ENCODE data around the gene MT1M. TPM values are rescaled to one million over a fixed set of nuclear protein-coding genes. Genes with fewer than 3 reads are reported as not detected.
"Not testable (repeated sequence)": the region's sequence is repeated elsewhere in the genome, so short reads cannot be mapped to it uniquely, and the experiment has no call there.

MT1M gene
- total and polyA plus RNA-seq, 9 donors: 0.66 to 23.2 (median 7.4) TPM

- DNase-seq: peak in 1 of 5 donors; percentile 37
- 17 to 24% (median 20%) methylated on average over 10 of the region's 10 CpGs for WGBS, 3 donors
- intact Hi-C loops (cut with DNase I): no loop called here
- H3K4me3 ChIP-seq: peak overlapping the region; percentile 35
- no peaks in the 10 kb centered on the region for H3K36me3 ChIP-seq
- no peaks in the 10 kb centered on the region for H3K27me3 ChIP-seq
- H3K4me1 ChIP-seq (ENCODE audit: insufficient read depth): no peaks in the 10 kb centered on the region
- no peaks in the 10 kb centered on the region for H3K9me3 ChIP-seq
- no peak overlapping the region for H3K27ac ChIP-seq
- TF ChIP-seq POLR2A (IDR thresholded peaks at IDR 0.05) (no peak), EP300 (IDR thresholded peaks at IDR 0.05) (no peak), CTCF (IDR thresholded peaks at IDR 0.05) (no peak)
Observed at GRCh38 chr16:56658327-56658875, 25.9 kb downstream of the MT1M start.

DNA sequence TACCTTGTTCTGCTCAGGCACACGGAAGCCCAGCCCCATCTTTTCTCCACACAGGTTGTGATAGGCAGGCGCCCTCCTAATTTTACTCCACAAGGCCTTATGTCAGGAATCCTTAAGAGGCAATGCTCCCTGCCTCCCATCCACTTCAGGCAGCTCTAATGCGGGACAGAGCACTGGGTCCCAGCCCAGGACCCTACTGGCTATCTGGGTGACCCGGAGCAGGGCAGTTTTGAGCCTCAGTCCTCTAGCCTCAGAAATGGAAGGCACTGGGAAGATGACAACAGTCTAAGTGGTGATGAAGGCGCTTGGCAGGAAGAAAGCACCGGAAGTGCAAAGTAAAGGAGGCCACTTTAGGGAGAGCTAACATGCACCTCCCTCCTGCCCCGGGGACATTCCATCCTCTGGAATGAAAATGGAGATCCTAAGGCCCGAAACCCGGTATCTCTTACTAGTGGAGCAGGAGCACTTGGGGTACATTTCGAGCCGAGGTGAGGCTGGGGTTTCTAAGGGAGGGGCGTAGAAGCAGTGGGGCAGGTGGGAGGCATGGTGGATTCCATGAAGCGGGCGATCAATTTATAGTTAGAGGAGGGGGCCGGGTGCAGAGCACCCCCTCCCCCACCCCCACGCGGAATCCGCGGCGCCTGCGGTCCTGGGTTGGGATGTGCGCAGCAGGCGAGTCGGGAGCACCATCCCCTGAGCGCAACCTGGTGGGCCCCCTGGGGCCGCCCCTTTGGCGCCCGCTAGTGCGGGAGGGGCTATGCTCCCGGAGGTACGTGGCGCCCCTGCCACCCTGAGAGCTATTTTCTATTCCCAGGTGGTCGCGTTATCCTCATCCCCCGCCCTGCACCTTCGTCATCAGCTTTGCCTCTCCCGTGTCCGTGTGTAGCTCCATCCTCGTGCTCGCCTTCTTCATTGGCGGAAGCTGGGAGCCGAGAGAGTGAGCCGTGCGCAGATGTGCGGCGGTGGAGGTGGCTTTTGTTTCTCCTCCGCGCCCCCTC, 30.2 kb downstream of the MT1M start:
- Histone ChIP-seq H3K9me3 (no peaks in the 10 kb centered on the region), H3K27ac (no peak overlapping the region), H3K36me3 (no peaks in the 10 kb centered on the region), H3K4me3 (no peak overlapping the region), H3K27me3 (no peaks in the 10 kb centered on the region), H3K4me1 (ENCODE audit: insufficient read depth) (no peaks in the 10 kb centered on the region)
- intact Hi-C loops (cut with DNase I): no loop called here
- WGBS, 3 donors: 8 to 14% (median 10%) methylated on average over 44 to 48 of the region's 48 CpGs
- DNase-seq: no peak
- TF ChIP-seq CTCF (IDR thresholded peaks at IDR 0.05) (no peak), POLR2A (IDR thresholded peaks at IDR 0.05) (no peak), EP300 (IDR thresholded peaks at IDR 0.05) (no peak)

GRCh38 chr16:56664506-56664905, 32.0 kb downstream of the MT1M start:
- H3K27me3 ChIP-seq: no peaks in the 10 kb centered on the region
- no peaks in the 10 kb centered on the region for H3K9me3 ChIP-seq
- H3K4me1 ChIP-seq (ENCODE audit: insufficient read depth): no peaks in the 10 kb centered on the region
- no peak overlapping the region for H3K27ac ChIP-seq
- no peaks in the 10 kb centered on the region for H3K36me3 ChIP-seq
- 85 to 100% (median 88%) methylated on average over 1 of the region's 1 CpG for WGBS, 3 donors
- DNase-seq: no peak
- no peak overlapping the region for H3K4me3 ChIP-seq
- intact Hi-C loops (cut with DNase I): no loop called here
- TF ChIP-seq EP300 (IDR thresholded peaks at IDR 0.05) (no peak), POLR2A (IDR thresholded peaks at IDR 0.05) (no peak), CTCF (IDR thresholded peaks at IDR 0.05) (no peak)

- DNase-seq; intact Hi-C loops (cut with DNase I); H3K9me3 ChIP-seq; H3K4me1 ChIP-seq (ENCODE audit: insufficient read depth); H3K36me3 ChIP-seq; H3K27ac ChIP-seq; H3K27me3 ChIP-seq; H3K4me3 ChIP-seq: not testable (repeated sequence)
- 61 to 69% (median 66%) methylated on average over 8 of the region's 8 CpGs for WGBS, 3 donors
Observed at GRCh38 chr16:56665286-56666261, 33.1 kb downstream of the MT1M start.
